NOMO-1 treated with dmso at 0.1 percent for 144 hours (cell line): ENCODE measurements around the gene NUTF2.

Source experiments
- DNase-seq: peaks from one replicate; lab custom pipeline; 2025; ENCODE audit not compliant: unreplicated experiment; lab: John Stamatoyannopoulos, UW

NUTF2 gene

DNA sequence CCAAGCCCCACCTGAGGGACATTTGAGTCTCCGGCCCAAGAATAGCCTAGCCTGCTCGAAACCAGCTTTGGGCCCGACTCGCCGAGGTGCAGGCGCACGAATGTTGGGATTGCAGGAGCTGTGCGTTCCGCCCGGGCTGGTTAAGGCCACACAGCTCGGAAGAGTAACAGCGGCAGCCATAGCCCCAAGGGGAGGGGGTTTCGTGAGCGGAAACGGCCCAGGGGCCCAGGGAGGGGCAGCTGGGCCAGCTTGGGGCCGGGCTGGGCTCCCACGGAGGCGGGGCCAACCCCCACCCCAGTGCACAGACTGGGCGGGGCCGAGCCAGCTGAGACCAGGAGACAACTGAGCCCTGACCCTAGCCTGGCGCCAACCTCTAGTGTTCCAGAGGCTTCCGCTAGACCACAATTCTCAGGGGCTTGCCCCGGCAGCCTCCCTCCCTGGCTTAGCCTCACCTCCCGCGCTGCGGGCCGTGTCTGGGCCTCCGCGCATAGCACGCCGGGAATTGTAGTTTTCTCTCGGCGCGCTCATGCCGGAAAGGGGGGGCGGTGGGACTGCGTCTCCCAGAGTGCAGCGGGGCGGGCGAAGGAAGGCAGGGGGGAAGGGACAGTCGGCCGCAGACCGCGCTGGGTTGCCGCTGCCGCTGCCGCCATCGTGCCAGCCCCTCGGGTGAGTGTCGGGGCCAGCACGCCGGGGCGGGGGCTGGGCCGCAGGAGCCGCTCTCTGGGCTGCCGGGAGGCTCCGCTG, at the start of gene NUTF2:
TSS of gene NUTF2 (plus strand) at position 614 of the 744 bp plus-strand sequence. CDS start 18,198 bp downstream, outside the sequence.
- peak; percentile 96 for DNase-seq

DNA sequence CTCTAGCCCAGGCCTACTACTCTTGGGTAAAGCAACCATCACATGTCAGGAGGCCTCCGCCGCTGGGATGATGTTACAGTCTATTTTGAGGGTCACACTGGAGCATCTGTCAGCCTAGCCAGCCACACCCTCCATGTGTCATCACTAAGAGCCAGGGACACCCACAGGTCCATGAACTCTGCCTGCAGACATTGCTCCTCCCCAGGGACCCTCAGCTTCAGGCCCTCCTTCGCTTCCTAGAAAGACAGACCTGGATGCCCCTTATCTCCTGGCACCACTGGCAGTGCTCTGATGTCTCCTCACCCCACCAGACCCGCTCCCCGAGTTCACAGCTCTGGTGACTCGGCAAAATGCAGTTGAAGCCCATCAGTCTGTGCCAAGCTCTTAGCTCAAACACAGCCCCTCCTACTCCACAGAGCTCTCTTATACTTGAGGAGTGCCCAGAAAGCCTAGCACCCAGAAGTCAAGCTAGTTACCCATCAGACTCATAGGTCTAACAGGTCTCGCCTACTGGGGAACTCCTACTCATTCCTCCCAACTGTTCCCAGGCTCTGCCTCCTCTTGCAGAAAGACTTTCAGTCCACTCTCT, 46.3 kb upstream of the NUTF2 start:
- DNase-seq = no peak

DNA sequence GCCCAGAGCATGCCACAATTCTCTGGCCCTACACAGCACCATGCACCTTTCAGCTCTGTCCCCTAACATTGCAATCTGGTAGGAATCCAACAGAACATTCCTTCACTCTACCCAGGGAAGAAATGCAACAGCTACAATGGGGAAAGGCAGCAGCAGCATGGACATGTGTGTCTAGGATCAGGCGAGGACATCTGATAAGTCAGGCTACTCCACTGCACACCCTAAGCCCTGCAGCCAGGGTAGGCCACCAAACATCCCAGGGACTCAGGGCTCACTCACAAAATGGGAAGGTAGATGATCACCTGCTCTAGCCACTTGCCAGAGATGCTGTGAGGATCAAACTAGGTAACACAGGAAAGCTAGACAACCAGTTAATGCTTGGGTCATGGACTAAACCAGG, 45.5 kb upstream of the NUTF2 start:
- DNase-seq = no peak

DNA sequence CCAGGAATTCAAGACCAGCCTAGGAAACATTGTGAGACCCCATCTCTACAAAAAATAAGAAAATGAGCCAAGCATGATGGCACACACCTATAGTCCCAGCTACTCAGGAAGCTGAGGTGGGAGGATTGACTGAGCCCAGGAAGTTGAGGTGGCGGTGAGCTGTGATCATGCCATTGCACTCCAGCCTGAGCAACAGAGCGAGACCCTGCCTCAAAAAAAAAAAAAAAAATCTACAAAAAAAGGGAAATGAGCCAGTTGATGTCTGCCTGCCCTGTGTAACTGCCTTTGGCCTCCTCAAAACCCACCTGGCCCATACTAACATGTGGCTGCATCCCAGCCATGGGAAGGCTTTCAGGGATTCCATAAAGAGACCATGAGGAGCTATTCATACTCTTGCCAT, 44.9 kb upstream of the NUTF2 start:
- DNase-seq = no peak

DNA sequence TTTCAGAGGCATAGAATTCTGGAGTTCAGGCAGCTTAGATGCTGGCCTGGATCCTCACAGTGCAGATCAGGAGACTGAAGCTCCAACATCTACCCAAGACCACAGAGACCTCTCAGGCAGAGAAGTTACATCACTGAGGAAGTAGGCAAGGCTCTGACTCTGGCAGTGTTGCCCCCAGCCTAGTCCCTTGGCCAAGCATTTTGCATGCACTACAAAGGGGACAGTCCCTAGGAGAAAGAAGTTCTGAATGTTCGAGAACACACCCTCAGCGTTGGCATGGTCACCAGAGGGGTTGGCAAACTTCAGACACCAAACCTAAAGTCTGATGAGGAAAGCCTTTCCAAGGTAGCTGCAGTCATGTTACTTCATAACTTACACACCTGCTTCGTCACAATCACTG, 42.8 kb upstream of the NUTF2 start:
- no peak for DNase-seq

DNA sequence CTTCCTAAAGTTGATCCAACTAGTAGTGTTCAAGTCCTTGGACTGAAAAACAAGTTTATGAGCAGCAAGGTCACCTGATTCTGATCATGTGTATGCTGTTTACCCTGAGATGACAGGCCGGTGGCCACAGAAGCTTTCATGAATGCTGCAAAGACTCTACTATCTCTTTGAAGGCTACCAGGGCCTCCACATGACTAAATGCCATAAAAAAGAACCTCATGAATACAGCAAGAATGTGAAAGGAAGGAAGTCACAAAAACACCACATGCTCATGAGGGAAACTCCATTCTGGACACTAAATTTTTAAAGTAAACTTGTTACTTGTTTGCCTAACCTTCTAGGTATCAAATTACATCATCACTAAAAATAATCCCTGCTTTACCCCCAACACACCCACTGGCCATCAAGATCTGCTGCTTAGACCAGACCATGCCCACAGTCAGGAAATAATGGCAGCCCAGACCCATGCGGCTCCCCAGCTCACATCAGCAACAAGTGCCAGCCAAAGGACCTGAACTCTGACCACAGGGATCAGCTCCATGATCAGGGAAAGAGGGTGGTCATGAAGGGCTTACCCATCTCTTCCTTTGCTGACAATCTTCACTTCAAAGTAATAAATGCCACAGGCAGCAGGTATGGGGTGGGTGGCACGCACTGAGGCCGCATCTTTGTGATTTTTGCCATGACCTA, 41.7 kb upstream of the NUTF2 start:
- no peak for DNase-seq

DNA sequence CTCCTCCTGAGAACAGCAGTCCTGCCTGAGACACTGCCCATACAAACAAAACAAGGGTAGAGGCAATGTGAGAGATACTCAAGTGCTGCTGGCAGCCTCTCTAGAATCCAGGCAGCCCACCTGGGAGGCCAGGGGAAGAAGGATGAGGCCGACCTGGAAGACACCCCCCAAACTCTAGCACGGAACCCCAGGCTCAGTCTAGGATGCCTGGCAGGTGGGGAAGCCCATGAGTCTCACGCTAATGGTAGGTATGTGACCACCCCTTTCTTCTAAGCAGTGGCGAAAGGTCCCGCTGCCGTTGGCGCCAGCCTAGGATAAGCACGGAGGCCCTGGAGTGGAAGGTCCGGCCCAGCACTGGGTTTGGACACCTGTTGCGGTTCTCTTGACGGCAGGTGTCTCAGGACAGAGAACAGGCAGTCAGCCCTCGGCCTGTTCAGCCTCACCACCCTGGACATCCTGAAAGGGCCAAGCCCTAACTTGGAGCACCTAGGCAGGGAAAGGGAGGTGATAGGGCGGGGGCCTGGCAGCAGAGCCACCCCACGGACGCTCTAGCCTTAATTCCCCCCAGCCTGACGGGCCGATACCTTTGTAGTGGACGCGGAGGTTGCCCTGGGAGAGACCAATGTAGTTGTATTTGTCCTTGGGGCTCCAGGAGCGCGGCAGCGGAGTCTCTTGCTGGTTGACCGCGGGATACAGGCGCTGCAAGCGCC, 40.9 kb upstream of the NUTF2 start:
- DNase-seq = no peak

DNA sequence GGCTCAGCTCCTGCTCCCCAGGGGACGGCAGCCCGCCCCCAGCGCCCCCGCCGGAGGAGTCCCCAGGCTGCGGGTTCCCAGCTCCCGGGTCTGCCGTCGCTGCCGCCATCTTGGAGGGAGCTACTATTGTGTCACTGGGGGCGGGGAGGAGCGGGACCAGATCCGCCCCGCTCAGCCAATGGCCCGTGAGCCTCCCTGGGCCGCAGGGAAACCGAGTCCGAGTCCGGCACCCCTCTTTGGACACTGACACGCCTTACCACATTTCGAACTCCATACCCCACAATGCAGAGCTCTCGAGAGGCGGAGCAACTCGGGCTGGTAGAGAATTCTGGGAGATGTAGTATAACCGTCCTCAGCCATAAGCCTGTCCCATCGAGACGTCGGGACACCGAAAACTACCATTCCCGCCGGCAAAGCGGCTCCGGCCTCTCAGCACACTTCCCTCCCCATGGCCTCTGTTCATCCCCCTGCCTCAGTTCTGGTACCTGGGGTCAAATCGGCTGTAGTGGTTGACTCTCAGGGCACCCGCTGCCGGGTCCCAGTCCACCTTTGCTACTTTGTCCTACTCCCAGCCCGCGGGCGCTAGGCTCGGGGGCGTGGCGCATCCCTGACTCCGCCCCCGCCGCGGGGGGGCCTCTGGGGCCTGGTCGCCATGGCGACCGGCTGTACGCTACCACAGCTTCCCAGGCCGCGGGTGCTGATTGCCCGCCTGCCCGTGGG, 40.1 kb upstream of the NUTF2 start, which contains the start of the genes RANBP10 and TSNAXIP1:
TSS of gene RANBP10 (minus strand) at position 133 of the 720 bp plus-strand sequence. CDS start at position 109, 24 bp downstream.
TSS of gene TSNAXIP1 (plus strand) at position 462 of the 720 bp plus-strand sequence. CDS start 261 bp downstream, outside the sequence.
- DNase-seq = peak; percentile 100

DNA sequence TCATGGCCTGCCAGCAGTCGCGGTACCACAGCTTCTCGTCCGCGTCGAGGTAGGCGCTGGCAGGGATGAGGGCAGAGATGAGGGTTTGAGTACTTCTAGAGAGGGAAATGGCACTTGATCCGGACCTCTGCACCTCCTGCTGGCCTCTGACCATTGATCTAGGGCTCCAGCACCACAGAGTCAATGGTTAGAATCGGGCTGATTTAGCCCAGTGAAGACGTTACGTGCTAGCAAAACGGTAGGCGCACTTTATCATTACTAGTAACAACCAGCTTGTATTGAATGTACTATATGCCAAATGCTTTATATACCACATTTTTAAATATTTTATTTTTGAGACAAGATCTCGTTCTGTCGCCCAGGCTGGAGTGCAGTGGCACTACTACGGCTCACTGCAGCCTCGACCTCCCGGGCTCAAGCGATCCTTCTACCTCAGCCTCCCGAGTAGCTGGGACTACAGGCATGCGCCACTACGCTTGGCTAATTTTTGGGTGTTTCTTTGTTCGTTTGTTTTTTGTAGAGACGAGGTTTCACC, 39.5 kb upstream of the NUTF2 start:
- DNase-seq = no peak

DNA sequence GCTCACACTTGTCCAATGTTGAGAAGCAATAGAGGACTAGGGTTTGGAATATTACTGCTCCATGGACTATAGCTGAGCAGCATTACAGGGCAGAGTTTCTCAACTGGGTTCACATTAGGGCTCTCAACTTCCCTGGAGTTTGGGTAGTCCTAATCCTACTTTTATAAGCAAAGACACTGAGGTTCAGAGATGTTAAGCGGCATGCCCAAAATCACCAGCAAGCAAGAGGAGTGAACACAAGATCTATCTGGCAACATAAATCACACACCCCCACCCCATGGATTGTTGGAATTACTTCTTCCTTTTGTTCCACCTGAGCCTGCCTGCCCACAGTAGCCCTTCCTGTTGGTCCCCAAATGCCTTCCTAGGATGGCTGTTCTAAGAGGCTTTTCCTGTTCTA, 34.8 kb upstream of the NUTF2 start:
- DNase-seq = no peak

DNA sequence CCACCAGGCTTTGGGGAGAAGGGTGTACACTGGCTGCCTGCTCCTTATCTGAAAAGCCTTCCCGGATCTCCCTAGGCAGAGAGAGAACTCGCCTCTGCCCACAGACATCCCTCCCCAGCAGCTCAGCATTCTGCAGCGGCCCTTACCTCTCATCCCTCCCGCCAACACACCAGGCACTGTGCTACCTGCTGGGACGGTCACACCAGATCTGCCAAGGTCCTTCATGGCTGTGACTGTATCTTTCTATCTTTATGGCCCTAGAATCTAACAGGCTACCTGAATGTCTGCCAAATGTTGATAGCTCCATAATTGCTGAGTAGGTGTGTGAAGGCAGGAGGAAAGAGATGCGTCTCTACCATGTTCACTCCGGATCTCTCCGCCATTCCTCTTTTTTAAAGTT, 32.2 kb upstream of the NUTF2 start:
- no peak for DNase-seq

DNA sequence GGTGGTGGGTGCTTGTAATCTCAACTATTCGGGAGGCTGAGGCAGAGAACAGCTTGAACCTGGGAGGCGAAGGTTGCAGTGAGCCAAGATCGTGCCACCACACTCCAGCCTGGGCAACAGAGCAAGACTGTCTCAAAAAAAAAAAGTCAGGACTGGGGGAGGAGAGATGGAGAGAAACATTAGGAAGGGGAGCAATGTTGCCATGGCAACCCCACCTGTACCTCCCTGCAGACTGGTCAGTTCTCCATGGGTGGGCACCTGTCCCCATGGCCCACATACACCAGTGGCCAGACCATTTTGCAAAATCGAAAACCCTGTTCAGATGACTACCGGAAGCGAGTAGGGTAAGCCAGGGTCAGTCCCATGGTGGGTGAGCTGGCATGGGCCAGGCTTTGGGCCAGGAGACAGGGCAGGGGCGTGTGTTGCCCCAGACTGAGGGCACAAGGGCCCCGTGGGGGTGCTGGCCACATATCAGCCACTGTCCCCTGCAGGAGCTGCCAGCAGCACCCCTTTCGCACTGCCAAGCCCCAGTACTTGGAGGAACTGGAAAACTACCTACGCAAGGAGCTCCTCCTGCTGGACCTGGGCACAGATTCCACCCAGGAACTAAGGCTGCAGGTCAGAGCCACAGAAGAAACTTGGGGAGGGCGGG, 26.0 kb upstream of the NUTF2 start:
- no peak for DNase-seq

DNA sequence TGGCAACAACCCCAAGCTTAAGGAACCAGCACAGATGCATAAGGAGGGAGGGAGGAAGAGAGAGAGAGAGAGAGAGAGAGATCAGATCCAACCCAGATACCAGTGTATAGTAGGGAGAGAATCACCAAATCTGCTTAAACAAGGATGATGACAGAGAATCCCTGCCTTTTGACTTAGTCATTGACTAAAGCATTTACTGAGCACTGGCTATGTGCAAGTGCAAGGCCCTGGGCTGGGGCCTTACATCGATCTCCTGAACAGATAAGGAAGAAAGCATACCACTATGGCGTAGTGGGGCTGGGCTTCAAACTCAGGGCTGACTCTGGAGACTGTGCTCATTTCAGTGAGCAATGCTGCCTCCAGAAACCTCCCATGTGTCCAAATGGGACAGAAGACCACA, 24.2 kb upstream of the NUTF2 start:
- no peak for DNase-seq

DNA sequence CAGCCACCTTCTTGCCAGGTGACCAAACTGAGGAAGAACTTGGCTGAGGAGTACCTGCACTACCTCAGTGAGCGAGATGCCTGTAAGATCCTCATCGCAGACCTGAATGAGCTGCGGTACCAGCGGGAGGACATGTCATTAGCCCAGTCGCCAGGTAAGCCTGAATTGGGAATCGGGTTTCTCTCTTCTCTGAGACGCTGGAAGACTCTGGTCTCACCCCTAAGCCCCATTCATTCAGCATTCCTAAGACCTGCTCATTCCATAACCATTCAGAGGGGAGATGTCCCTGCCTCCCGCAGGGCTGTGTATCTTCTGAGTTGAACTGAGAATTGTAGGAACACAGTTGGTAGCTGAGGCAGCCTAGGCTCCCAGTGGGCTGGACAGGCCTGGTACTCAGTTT, 21.6 kb upstream of the NUTF2 start:
- no peak for DNase-seq

DNA sequence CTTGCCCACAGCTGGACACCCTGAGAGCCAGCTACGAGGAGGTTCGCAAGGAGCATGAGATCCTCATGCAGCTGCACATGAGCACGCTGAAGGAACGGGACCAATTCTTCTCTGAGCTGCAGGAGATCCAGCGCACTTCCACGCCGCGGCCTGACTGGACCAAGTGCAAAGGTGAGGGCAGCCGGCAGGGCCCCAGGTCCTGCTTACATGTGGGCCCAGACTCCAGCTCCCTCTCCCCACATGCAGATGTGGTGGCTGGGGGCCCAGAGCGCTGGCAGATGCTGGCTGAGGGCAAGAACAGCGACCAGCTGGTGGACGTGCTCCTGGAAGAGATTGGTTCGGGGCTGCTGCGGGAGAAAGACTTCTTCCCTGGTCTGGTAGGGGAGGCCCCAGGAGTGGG, 20.8 kb upstream of the NUTF2 start:
- DNase-seq = no peak

DNA sequence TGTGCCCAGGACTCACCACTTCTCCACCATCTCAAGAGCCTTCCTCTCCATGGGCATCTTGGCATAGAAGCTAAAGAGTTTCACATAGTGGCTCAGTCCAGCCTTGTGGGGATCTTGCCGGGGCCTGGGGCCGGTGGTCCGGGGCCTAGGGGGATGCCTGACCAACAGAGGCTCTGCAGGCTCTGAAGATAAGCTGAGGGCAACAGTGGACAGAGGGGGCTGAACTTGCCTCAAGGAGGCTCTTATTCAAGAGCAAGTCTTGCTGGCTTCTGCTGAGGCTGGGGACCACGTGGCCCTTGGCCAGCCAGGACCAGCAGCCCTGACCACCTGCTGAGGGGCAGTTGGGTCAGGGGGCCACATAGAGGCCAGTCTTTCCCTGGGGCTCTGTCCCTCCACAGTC, 18.1 kb upstream of the NUTF2 start:
- no peak for DNase-seq

DNA sequence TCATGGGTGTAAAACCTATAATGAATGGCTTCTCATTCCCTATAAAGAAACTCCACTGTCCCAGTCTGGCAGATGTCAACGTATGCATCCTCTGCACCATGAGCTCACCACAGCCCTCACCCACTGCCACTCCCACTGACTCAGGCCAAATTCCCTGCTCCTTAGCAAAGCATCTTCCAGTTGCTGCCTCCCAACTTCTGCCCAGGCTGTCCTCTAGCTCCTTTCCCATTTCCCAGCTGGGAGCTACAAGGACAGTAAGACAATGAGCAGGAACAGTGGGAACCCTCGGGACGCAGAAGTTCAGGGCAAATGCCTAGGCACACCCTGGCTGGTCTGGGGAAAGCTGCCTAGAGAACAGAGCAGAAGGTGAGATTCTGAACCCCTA, 13.7 kb upstream of the NUTF2 start:
- DNase-seq = no peak

DNA sequence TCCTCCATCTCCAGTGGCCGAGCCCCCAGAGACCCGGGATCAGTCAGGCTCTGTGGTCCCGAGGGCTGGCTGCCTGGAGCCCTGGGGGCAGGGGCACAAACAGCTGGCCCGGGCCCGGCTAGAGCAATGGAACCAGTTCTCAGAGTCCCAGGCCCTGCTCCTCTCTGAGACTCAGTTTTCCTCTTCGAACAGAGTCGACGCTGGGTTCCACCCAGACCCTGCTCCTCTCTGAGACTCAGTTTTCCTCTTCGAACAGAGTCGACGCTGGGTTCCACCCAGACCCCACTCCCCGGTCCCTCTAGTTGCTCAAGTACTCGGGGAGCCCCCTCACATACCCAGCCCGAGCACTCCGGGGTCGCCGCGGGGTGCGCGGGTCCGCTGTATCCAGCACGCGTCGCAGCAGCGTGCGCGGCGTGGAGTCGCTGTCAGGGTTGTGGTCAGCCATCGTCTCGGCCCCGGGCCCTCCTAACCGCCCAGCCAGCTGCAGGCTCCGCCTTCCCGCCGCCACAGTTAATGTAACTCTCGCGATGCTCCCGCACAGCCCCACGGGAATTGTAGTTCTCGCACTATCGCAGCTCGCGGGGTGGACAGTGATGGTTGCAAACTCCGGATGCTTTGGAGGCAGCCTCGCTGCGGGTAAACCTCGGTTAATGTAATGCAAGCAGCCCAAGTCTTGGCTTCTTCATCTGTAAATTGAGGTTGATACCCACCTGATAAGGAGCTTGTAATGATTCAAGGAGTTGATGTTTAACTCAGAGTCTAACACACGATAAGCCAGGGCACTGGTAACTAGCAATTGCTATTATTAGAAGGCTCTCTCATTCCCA, 13.1 kb upstream of the NUTF2 start:
- DNase-seq = peak; percentile 86

DNA sequence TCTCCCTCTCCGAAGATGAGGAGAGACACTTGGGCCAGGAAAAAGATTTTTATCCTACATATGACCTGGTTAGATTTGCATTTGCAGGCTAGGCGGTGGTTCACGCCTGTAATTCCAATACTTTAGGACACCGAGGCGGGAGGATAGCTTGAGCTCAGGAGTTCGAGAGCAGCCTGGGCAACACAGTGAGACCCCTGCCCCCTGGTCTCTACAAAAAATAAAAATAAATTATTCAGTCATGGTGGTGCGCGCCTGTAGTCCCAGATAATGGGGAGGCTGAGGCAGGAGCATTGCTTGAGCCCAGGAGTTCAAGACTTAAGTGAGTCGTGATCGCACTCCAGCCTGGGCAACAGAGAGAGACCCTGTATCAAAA, 12.5 kb upstream of the NUTF2 start:
- DNase-seq = no peak
